Gastrocnemius medialis (tissue), 4 donors: ENCODE results near the gene GCAT.

Experiments
- POLR2A ChIP-seq, 2 donors: fragments of 450-650 bp; IDR thresholded peaks; one replicate each; pipeline ENCODE4 v1.6.1; 2017; ENCODE audit warnings: antibody characterized with exemption in 2 of 2, mild to moderate bottlenecking in 2 of 2, moderate library complexity in 2 of 2
- TF ChIP-seq, protein P1 (sequence below), 5 experiments: fragments of 450-650 bp in 3 of 5; fragments of 200-600 bp in 2 of 5; sonication (generic) in 2 of 5; IDR thresholded peaks in 4 of 5; conservative IDR thresholded peaks in 1 of 5; 1 replicate in 4 of 5; 2 replicates in 1 of 5; pipeline ENCODE4 v1.5.1; 2016 to 2019; ENCODE audit warnings: antibody characterized with exemption in 5 of 5, mild to moderate bottlenecking in 3 of 5, moderate library complexity in 3 of 5

DNA sequence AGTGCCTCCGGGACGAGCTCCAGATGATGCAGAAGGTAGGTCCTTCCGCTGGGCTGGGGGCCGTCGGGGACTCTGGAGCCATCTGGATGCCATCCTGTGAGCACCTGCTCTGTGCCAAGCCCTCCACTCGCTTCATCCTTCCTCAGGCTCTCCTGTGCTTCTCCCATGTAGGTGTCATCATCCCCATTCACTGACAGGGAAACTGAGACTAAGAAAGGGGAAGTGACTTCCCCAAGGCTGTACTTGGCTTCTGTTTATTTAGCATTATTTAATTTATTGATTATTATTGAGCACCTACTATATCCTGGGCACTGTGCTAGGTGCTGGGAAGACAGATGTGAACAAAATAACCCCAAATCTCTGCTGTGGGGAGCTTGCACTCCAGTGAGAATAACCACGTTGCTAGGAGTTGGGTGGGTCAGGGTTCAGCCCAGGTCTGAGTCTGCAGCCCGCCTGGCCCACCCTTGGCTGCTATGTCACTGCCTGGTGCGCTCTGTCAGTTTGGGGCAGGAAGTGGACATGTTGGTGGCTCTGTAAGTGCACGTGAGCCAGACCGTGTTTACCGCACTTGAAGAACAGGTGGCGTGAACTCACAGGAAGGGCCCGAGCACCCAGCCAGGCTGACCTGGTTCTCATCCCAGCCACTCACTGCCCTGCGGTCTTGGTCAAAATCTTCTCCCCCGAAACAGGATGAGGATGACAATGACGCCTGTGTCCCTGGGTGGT is 35.9 kb upstream of the GCAT start:
- TF ChIP-seq, protein P1, sequence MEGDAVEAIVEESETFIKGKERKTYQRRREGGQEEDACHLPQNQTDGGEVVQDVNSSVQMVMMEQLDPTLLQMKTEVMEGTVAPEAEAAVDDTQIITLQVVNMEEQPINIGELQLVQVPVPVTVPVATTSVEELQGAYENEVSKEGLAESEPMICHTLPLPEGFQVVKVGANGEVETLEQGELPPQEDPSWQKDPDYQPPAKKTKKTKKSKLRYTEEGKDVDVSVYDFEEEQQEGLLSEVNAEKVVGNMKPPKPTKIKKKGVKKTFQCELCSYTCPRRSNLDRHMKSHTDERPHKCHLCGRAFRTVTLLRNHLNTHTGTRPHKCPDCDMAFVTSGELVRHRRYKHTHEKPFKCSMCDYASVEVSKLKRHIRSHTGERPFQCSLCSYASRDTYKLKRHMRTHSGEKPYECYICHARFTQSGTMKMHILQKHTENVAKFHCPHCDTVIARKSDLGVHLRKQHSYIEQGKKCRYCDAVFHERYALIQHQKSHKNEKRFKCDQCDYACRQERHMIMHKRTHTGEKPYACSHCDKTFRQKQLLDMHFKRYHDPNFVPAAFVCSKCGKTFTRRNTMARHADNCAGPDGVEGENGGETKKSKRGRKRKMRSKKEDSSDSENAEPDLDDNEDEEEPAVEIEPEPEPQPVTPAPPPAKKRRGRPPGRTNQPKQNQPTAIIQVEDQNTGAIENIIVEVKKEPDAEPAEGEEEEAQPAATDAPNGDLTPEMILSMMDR (IDR thresholded peaks at IDR 0.05 in 4 of 5, conservative IDR thresholded peaks at IDR 0.05 in 1 of 5) = no peak
- TF ChIP-seq POLR2A (IDR thresholded peaks at IDR 0.05) = no peak
